HepG2 (cell line): ENCODE data around the gene F7.

Experiments used
- CTCF ChIP-seq: sonication (generic); formaldehyde crosslinking; IDR thresholded peaks from 2 replicates; pipeline ENCODE4 v1.5.0; 2020; ENCODE audit warnings: mild to moderate bottlenecking, missing genetic modification reagents, moderate library complexity
- FOXM1 ChIP-seq: sonication (generic); formaldehyde crosslinking; IDR thresholded peaks from 2 replicates; pipeline ENCODE4 v1.5.0; 2020; ENCODE audit warnings: missing genetic modification reagents
- GABPA ChIP-seq, 2 experiments: IDR thresholded peaks; 2 replicates each; pipeline ENCODE4 v1.6.1; 2011 to 2016; ENCODE audit warnings: low read depth in 2 of 2, low read length in 1 of 2, missing biosample characterization in 1 of 2, missing genetic modification characterization in 1 of 2
- POLR2AphosphoS5 ChIP-seq: IDR thresholded peaks from 2 replicates; pipeline ENCODE4 v1.6.1; 2012; ENCODE audit warnings: low read depth, low read length
- XRCC5 ChIP-seq: fragments of 200-400 bp; formaldehyde crosslinking; optimal IDR thresholded peaks from 2 replicates; pipeline ENCODE3; 2017; ENCODE audit warnings: mild to moderate bottlenecking, low read length

- TF ChIP-seq GABPA (IDR thresholded peaks at IDR 0.05; ENCODE audit: low read depth, low read length) (no peak), GABPA (CRISPR knock-in tag; IDR thresholded peaks at IDR 0.05; ENCODE audit: low read depth) (no peak), XRCC5 (no peak), FOXM1 (CRISPR knock-in tag) (no peak), POLR2AphosphoS5 (no peak), CTCF (CRISPR knock-in tag) (no peak)
Observed at GRCh38 chr13:113076681-113077401, 28.8 kb upstream of the F7 start.
